ENCODE measurements around the gene ARHGEF7.
A peak's percentile ranks its signal among the peaks of the same experiment; 100 is the strongest.

Gene ARHGEF7

GRCh38 chr13:111296417-111296816 lies 181.3 kb downstream of the ARHGEF7 start:
- no peak overlapping the region for H3K27ac Mint-ChIP-seq
- H3K4me1 Mint-ChIP-seq = peaks cover 7% of the 10 kb centered on the region
- no peaks in the 10 kb centered on the region for H3K27me3 Mint-ChIP-seq
- ATAC-seq = no peak
- no peaks in the 10 kb centered on the region for H3K9me3 Mint-ChIP-seq
- H3K4me3 Mint-ChIP-seq = no peak overlapping the region
- peaks cover 59% of the 10 kb centered on the region for H3K36me3 Mint-ChIP-seq

DNA sequence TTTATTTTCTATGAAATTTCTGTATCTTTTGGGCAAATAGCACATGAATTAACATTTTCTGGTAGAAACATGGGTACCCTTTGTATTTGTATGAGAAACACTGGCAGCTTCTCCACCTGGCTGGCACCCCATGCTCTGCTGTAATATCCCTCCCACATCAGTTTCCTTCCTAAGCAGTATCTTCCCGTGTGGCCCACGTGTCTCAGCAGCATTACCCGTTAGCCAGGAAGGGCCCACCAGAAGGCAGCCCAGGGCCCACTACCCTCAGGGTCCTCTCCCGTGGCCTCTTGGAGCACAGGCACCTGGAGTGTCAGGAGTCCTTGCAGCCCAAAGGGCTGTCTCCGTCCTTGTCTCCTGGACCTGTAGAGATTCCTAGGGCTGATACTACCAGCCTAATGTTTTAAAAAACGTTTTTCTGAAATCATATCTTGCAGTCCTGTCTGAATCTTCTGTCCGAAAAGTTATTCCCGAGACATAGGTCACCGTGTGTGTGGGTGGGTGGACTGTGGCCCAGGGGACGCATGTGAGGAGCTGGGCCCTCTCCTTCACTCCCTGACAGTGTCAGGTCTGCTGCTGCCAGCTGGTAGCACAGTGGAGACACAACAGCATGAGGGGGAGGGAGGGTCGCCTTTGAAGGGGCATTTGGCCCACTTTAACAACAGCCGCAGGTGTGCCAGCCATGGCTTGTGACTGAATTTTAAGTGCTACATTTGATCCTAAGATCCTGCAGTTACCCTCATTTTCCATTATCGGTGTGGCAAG lies 183.3 kb downstream of the ARHGEF7 start:
- no peak overlapping the region for H3K27ac Mint-ChIP-seq
- H3K27me3 Mint-ChIP-seq = no peaks in the 10 kb centered on the region
- H3K9me3 Mint-ChIP-seq = no peaks in the 10 kb centered on the region
- ATAC-seq = no peak
- no peak overlapping the region for H3K4me3 Mint-ChIP-seq
- peaks cover 7% of the 10 kb centered on the region for H3K4me1 Mint-ChIP-seq
- peaks cover 63% of the 10 kb centered on the region for H3K36me3 Mint-ChIP-seq

- Mint-ChIP-seq H3K9me3 (no peaks in the 10 kb centered on the region), H3K36me3 (peaks cover 82% of the 10 kb centered on the region), H3K27ac (no peak overlapping the region), H3K4me1 (peaks cover 19% of the 10 kb centered on the region), H3K4me3 (no peak overlapping the region), H3K27me3 (no peaks in the 10 kb centered on the region)
- ATAC-seq = no peak
Observed at GRCh38 chr13:111302045-111302726, 187.1 kb downstream of the ARHGEF7 start.

- peak overlapping the region; percentile 87 for H3K27ac Mint-ChIP-seq
- H3K4me1 Mint-ChIP-seq = peaks cover 19% of the 10 kb centered on the region
- ATAC-seq = no peak
- H3K4me3 Mint-ChIP-seq = no peak overlapping the region
- H3K9me3 Mint-ChIP-seq = no peaks in the 10 kb centered on the region
- H3K36me3 Mint-ChIP-seq = peaks cover 80% of the 10 kb centered on the region
- no peaks in the 10 kb centered on the region for H3K27me3 Mint-ChIP-seq
Observed at GRCh38 chr13:111303559-111303958, 188.4 kb downstream of the ARHGEF7 start.

- peaks cover 19% of the 10 kb centered on the region for H3K4me1 Mint-ChIP-seq
- peak; percentile 88 for ATAC-seq
- no peaks in the 10 kb centered on the region for H3K27me3 Mint-ChIP-seq
- peak overlapping the region; percentile 87 for H3K27ac Mint-ChIP-seq
- no peaks in the 10 kb centered on the region for H3K9me3 Mint-ChIP-seq
- peak overlapping the region; percentile 42 for H3K4me3 Mint-ChIP-seq
- H3K36me3 Mint-ChIP-seq = peaks cover 85% of the 10 kb centered on the region
Observed at GRCh38 chr13:111304041-111304544, 189.0 kb downstream of the ARHGEF7 start.

DNA sequence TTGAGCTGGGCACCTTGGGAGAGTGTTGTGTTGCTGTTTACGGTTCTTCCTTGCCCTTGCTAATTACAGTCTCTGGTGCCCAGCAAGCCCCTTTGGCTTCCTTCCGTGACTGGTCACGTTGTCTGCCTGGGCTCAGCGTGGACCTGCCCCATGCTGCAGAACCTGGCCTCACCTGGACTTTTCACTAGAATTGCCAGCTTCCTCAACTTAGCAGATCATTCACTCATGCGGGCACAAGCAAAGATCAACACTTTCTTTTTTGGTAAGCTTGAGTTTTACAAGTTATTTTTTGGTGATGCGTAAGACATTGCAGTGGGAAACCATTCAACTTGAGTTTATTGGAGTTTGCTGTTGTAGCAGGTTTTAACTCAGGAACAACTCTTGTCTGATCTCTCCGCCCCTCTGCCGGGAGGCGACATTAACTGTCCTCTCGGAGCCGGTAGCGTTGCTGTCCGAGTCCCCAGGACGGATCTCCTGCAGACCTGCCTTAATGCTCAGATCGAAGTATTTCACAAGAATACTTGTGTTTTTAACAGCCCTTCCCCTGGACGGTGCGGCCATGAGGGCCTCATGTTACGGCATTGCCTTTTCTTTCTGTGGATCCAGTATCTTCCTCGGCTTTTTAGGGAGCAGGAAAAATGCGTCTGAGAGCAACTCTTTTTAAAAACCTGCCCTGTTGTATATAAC lies 189.6 kb downstream of the ARHGEF7 start:
- H3K27ac Mint-ChIP-seq = peak overlapping the region; percentile 87
- H3K9me3 Mint-ChIP-seq = peaks cover under 1% of the 10 kb centered on the region
- H3K4me1 Mint-ChIP-seq = peaks cover 19% of the 10 kb centered on the region
- H3K27me3 Mint-ChIP-seq = no peaks in the 10 kb centered on the region
- ATAC-seq = peak; percentile 51
- H3K4me3 Mint-ChIP-seq = peak overlapping the region; percentile 59
- peaks cover 92% of the 10 kb centered on the region for H3K36me3 Mint-ChIP-seq

DNA sequence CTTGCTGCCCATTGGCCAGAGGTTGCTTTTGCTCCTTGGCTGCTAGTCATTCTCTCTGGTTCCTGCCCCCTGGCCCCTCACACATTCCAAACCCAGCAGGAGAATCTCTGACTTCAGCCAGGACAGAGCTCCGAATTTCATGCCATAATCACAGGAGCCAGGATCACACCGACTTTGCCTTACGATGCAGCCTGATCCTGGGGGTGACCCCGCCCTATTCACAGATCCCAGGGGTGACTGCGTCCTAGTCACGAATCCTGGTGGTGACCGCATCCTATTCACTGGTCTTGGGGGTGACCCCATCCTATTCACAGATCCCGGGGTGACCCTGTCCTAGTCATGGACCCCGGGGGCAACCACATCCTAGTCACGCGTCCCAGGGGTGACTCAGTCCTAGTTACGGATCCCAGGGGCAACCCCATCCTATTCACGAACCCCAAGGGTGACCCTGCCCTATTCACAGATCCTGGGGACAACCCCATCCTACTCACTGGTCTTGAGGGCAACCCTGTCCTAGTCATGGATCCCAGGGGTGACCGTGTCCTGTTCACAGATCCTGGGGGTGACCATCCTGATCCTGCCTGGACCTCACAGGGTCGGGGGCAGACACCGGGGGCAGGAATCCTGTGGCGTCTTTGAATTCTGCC lies 198.0 kb downstream of the ARHGEF7 start:
- Mint-ChIP-seq H3K9me3 (peaks cover 23% of the 10 kb centered on the region), H3K4me3 (no peak overlapping the region), H3K36me3 (peaks cover 81% of the 10 kb centered on the region), H3K27me3 (no peaks in the 10 kb centered on the region), H3K27ac (no peak overlapping the region), H3K4me1 (no peaks in the 10 kb centered on the region)
- peak; percentile 20 for ATAC-seq

DNA sequence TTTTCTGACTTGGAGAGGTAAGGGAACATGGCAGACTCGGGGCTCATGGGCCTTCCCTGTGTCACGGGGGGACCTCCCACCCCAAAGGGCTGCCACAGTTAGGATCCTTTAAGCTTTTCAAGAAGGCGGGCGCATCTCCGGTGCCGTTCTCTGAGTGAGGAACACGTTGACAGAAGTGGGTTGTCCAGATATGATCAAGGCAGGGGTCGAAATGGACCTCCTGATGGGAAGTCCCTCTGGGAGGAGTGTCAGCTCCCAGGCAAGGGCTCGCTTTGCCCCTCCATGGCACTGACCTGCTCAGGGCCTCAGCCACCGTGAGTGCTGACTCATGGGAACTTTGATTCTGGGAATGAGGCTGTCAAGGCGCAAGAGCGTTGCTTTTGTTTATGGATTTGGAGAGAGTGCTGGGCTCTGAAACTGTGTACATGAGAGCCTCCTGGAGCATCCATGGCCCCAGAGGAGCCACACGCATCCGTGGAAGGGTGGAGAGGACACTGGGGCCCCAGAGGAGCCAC lies 198.9 kb downstream of the ARHGEF7 start:
- H3K4me3 Mint-ChIP-seq = no peak overlapping the region
- peaks cover 23% of the 10 kb centered on the region for H3K9me3 Mint-ChIP-seq
- H3K4me1 Mint-ChIP-seq = no peaks in the 10 kb centered on the region
- ATAC-seq = no peak
- no peaks in the 10 kb centered on the region for H3K27me3 Mint-ChIP-seq
- H3K27ac Mint-ChIP-seq = no peak overlapping the region
- H3K36me3 Mint-ChIP-seq = peaks cover 78% of the 10 kb centered on the region

- Mint-ChIP-seq H3K4me3 (no peak overlapping the region), H3K27me3 (no peaks in the 10 kb centered on the region), H3K9me3 (peaks cover 22% of the 10 kb centered on the region), H3K27ac (no peak overlapping the region), H3K4me1 (no peaks in the 10 kb centered on the region), H3K36me3 (peaks cover 75% of the 10 kb centered on the region)
- no peak for ATAC-seq
Observed at GRCh38 chr13:111314852-111315251, 199.7 kb downstream of the ARHGEF7 start.

GRCh38 chr13:111315347-111315995 lies 200.4 kb downstream of the ARHGEF7 start:
- Mint-ChIP-seq H3K27ac (no peak overlapping the region), H3K4me3 (no peak overlapping the region), H3K27me3 (no peaks in the 10 kb centered on the region), H3K36me3 (peaks cover 70% of the 10 kb centered on the region), H3K4me1 (no peaks in the 10 kb centered on the region), H3K9me3 (peaks cover 16% of the 10 kb centered on the region)
- peak; percentile 5 for ATAC-seq

DNA sequence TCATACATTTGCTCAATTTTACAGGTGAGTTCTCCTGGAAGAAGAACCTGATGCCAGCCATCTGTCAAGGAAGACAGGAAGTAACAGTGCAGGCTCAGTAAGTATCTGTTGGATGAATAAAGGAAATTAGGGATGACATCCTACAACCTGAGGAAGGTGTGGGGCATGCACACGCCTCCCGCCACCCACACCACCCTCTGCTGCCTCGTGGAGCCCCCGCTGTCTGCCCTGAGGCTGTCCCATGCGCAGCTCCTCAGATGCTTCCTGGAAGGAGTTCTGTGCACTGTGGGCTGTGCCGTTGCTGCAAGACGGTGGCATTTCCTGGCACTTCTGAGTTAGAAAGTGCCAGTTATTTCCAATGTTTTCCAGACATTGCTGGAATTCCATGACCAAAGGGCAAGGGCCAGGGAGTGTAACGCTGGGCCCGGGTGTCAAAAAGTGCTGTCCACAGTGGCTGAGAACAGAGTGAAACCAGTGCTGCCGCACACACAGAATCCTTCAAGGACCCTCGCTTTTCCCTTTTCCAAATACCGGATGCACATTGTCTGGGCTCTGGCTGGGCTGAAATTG lies 201.1 kb downstream of the ARHGEF7 start:
- H3K4me3 Mint-ChIP-seq = no peak overlapping the region
- H3K27ac Mint-ChIP-seq = no peak overlapping the region

DNA sequence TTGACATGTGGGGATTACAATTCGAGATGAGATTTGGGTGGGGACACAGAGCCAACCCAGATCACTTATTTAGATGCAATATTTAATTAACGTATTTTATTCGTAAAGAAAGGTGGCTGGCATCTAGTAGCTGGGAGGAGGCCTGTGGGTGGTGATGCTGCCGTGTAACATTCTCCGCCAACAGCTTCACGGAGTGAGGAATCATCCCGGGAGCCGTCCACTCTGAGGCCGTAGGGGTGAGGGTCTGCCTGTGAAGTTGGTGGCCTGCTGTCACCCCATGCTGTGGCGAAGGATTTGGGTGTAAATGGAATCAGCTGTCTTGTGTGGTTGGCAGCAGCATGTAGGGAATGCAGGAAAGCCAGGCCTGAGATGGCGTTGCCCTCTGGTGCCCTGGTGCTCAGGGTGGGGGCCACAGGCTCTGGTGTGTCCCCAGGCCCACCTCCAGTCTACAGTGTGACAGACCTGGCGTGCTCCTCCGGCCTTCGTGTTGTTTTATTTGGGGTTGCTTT lies 202.0 kb downstream of the ARHGEF7 start:
- Mint-ChIP-seq H3K4me3 (no peak overlapping the region), H3K27ac (no peak overlapping the region), H3K27me3 (no peaks in the 10 kb centered on the region), H3K4me1 (no peaks in the 10 kb centered on the region), H3K9me3 (peaks cover 5% of the 10 kb centered on the region), H3K36me3 (peaks cover 54% of the 10 kb centered on the region)
- no peak for ATAC-seq

More for the DNA sequence above, 201.1 kb downstream of the ARHGEF7 start:
- Mint-ChIP-seq H3K36me3 (peaks cover 63% of the 10 kb centered on the region), H3K27me3 (no peaks in the 10 kb centered on the region), H3K4me1 (no peaks in the 10 kb centered on the region), H3K9me3 (peaks cover 8% of the 10 kb centered on the region)
- ATAC-seq = no peak

- ATAC-seq = no peak
- Mint-ChIP-seq H3K36me3 (peaks cover 48% of the 10 kb centered on the region), H3K9me3 (peaks cover 5% of the 10 kb centered on the region), H3K4me1 (no peaks in the 10 kb centered on the region), H3K27me3 (no peaks in the 10 kb centered on the region), H3K27ac (no peak overlapping the region), H3K4me3 (no peak overlapping the region)
Observed at GRCh38 chr13:111317571-111318345, 202.6 kb downstream of the ARHGEF7 start.

Data from stimulated activated memory B cell treated with anti-CD40 and anti-IgM and Interleukin-4, amounts not matched to agents 10 μg/mL and 1 μg/mL and 100 μg/mL, for 72 hours (primary cell).